Daoy (cell line): ENCODE results near the gene MOB3B. TPM values are rescaled to one million over a fixed set of nuclear protein-coding genes. Genes with fewer than 3 reads are reported as not detected.

Experiments used
- DNase-seq: peaks from one replicate; pipeline ENCODE4 v3.0.0-alpha.2; 2015; ENCODE audit warnings: low read depth
- total RNA-seq: library from RNA; depleted of rRNA; stranded (reverse); fragments of >200 nt; shearing (Covaris generic); gene quantifications from 2 replicates; pipeline ENCODE4 v1.2.3, GENCODE V29; 2014; rRNA removed

Gene MOB3B
- total RNA-seq, 1 experiment from 2014 or later: 0.91 TPM

- no peak for DNase-seq
Measured at GRCh38 chr9:27291292-27291691, 238.3 kb downstream of the MOB3B start.

- DNase-seq: no peak
Measured at GRCh38 chr9:27282269-27282668, 247.3 kb downstream of the MOB3B start.

GRCh38 chr9:27280860-27281259 lies 248.8 kb downstream of the MOB3B start:
- DNase-seq: no peak

- no peak for DNase-seq
Measured at GRCh38 chr9:27280249-27280648, 249.4 kb downstream of the MOB3B start.

DNA sequence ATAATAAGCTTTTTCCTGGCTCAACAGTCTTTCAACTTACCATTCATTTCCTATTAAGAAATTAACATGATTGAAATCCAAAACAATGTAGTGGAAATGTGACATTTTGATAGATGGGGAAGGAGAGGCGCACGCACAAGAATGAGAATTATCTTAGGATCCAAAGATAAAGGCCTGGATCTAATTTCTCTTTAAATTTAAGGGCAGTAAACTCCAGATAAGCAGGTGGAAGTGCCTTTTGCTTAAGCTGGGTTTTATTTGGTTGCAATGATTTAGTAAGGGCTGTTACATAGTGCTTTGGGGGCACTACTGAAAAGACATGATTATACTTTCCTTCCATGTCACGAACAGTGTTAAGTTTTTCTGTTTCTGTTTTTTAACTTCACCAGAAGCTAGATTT lies 250.0 kb downstream of the MOB3B start:
- DNase-seq: no peak

GRCh38 chr9:27278374-27278773 lies 251.2 kb downstream of the MOB3B start:
- DNase-seq: no peak

DNA sequence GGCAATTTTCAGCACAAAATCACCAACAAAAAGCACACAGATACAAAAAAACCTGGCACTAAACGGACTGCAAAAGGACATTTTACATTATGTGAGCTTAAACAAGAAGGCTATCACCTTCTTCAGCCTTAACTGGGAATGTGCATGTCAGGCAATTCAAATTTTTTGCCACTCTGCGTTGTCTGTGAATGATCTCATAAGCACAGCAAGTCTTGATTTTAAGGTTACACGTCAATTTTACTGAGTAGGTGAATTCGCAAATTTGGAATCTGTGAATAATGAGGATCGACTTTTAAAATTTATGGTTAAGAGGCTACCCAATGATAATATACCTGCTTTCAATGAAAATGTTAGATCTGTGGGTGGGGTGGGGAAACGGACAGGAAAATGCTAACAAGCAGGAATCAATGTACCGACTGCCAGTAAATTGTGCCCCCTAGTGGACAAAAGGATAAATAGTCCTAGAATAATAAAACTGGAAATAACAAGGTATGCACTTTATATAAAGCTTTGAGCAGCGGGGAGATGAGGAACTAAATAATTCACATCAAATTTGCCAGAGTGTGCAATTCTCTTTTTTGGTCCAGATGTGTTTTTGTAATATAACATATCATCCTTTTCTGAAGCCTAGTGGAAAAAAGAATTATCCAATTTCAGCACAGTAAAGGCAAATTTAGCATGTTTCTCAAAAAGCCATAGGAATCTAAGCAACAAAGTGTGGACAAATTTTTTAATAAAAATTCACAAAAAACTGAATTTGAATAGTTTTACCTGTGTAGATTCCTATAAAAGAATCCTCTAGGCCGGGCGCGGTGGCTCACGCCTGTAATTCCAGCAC lies 253.2 kb downstream of the MOB3B start:
- peak; percentile 48 for DNase-seq

Other genes starting within 250 kb of the MOB3B start
- gene EQTN, start 232.7 kb downstream of the MOB3B start, total RNA-seq: not detected in 2 replicates
- not detected in 2 replicates for gene IFNK, start 5.5 kb downstream of the MOB3B start, total RNA-seq
- 15.8 and 18.3 TPM in 2 replicates for gene C9orf72, start 43.7 kb upstream of the MOB3B start, total RNA-seq